Vagina (tissue), 2 donors: ENCODE results near the gene RALGAPB.

Experiments used
- CTCF ChIP-seq, 3 experiments: fragments of 450-650 bp in 2 of 3; fragments of 200-600 bp in 1 of 3; sonication (generic) in 1 of 3; IDR thresholded peaks; one replicate each; pipeline ENCODE4 v1.5.1; 2017 to 2019; ENCODE audit warnings: antibody characterized with exemption in 3 of 3, mild to moderate bottlenecking in 2 of 3, moderate library complexity in 2 of 3
- POLR2A ChIP-seq, 2 donors: fragments of 450-650 bp; IDR thresholded peaks; one replicate each; pipeline ENCODE4 v1.6.1; 2017; ENCODE audit warnings: antibody characterized with exemption in 2 of 2, mild to moderate bottlenecking in 2 of 2, moderate library complexity in 2 of 2
- POLR2AphosphoS5 ChIP-seq, 2 donors: sonication (generic); formaldehyde crosslinking; IDR thresholded peaks; one replicate each; pipeline ENCODE4 v1.9.0; 2017; ENCODE audit warnings: antibody characterized with exemption in 2 of 2, mild to moderate bottlenecking in 2 of 2, low read depth in 1 of 2; ENCODE audit not compliant: insufficient read depth in 1 of 2

GRCh38 chr20:38590676-38591473 lies 118.2 kb downstream of the RALGAPB start:
- TF ChIP-seq CTCF (IDR thresholded peaks at IDR 0.05) (no peak), POLR2A (IDR thresholded peaks at IDR 0.05) (no peak), POLR2AphosphoS5 (IDR thresholded peaks at IDR 0.05; ENCODE audit: insufficient read depth in 1 of 2, low read depth in 1 of 2) (no peak)
